Measurements from ENCODE around the gene KIAA2012.

Gene KIAA2012

GRCh38 chr2:202090530-202090929 is 17.5 kb downstream of the KIAA2012 start:
- Histone ChIP-seq H3K27ac (replicated peaks) (no peak overlapping the region), H3K27me3 (ENCODE audit: insufficient read depth, poor library complexity, severe bottlenecking) (peaks cover 4% of the 10 kb centered on the region), H3K4me3 (replicated peaks; ENCODE audit: insufficient read depth, low read length) (no peak overlapping the region)
- DNase-seq (ENCODE audit: low read depth in 1 of 2, low spot score in 1 of 2), result no peak
- no peak for TF ChIP-seq GABPA (IDR thresholded peaks at IDR 0.05; ENCODE audit: low read depth)
- TF ChIP-seq CTCF (IDR thresholded peaks at IDR 0.05; ENCODE audit: insufficient read depth, low read length), result no peak

- no peak overlapping the region for H3K4me3 ChIP-seq (replicated peaks; ENCODE audit: insufficient read depth, low read length)
- peak; percentile 96 for TF ChIP-seq SPI1 (IDR thresholded peaks at IDR 0.05; ENCODE audit: borderline replicate concordance, low read depth)
- peak; percentile 70 for TF ChIP-seq POLR2AphosphoS5 (IDR thresholded peaks at IDR 0.05; ENCODE audit: low read depth)
- no peak for TF ChIP-seq CTCF (IDR thresholded peaks at IDR 0.05; ENCODE audit: insufficient read depth, low read length)
- no peak overlapping the region for H3K27ac ChIP-seq (replicated peaks)
- DNase-seq (ENCODE audit: low read depth in 1 of 2, low spot score in 1 of 2), result peak in 1 of 2 experiments; percentile 37
- peaks cover 4% of the 10 kb centered on the region for H3K27me3 ChIP-seq (ENCODE audit: insufficient read depth, poor library complexity, severe bottlenecking)
Observed at GRCh38 chr2:202091476-202091875, 18.4 kb downstream of the KIAA2012 start.

- peaks cover 4% of the 10 kb centered on the region for H3K27me3 ChIP-seq (ENCODE audit: insufficient read depth, poor library complexity, severe bottlenecking)
- no peak overlapping the region for H3K27ac ChIP-seq (replicated peaks)
- TF ChIP-seq POLR2AphosphoS5 (IDR thresholded peaks at IDR 0.05; ENCODE audit: low read depth) (no peak), SPI1 (IDR thresholded peaks at IDR 0.05; ENCODE audit: borderline replicate concordance, low read depth) (no peak), REST (IDR thresholded peaks at IDR 0.05; ENCODE audit: insufficient replicate concordance, low read depth) (no peak), CTCF (IDR thresholded peaks at IDR 0.05; ENCODE audit: insufficient read depth, low read length) (no peak), GABPA (IDR thresholded peaks at IDR 0.05; ENCODE audit: low read depth) (no peak)
- no peak for DNase-seq (ENCODE audit: low read depth in 1 of 2, low spot score in 1 of 2)
- no peak overlapping the region for H3K4me3 ChIP-seq (replicated peaks; ENCODE audit: insufficient read depth, low read length)
Observed at GRCh38 chr2:202094426-202094986, 21.5 kb downstream of the KIAA2012 start.

GRCh38 chr2:202095235-202095634 is 22.2 kb downstream of the KIAA2012 start:
- Histone ChIP-seq H3K27ac (replicated peaks) (no peak overlapping the region), H3K27me3 (ENCODE audit: insufficient read depth, poor library complexity, severe bottlenecking) (no peaks in the 10 kb centered on the region), H3K4me3 (replicated peaks; ENCODE audit: insufficient read depth, low read length) (no peak overlapping the region)
- DNase-seq (ENCODE audit: low read depth in 1 of 2, low spot score in 1 of 2), result no peak
- TF ChIP-seq POLR2AphosphoS5 (IDR thresholded peaks at IDR 0.05; ENCODE audit: low read depth) (no peak), GABPA (IDR thresholded peaks at IDR 0.05; ENCODE audit: low read depth) (no peak), CTCF (IDR thresholded peaks at IDR 0.05; ENCODE audit: insufficient read depth, low read length) (no peak), REST (IDR thresholded peaks at IDR 0.05; ENCODE audit: insufficient replicate concordance, low read depth) (no peak), SPI1 (IDR thresholded peaks at IDR 0.05; ENCODE audit: borderline replicate concordance, low read depth) (no peak)

All from HL-60 (cell line).